Pancreas (tissue), 10 donors: ENCODE measurements around the gene ZNF599. TPM values are rescaled to one million over a fixed set of nuclear protein-coding genes. Genes with fewer than 3 reads are reported as not detected.

Source experiments
- ATAC-seq, 4 donors: fragments of 200-7000 bp; cut with Tn5 transposase; one replicate each; pipeline versions ENCODE4 v1.8.0 to v1.9.1; 2020; ENCODE audit warnings: mild to moderate bottlenecking in 4 of 4, moderate library complexity in 4 of 4
- DNase-seq, 6 donors: peaks; one replicate each; pipeline ENCODE4 v3.0.0-alpha.2; 2020
- FAIRE-seq: peaks from 2 replicates; lab custom pipeline; 2012; peaks lifted over from hg19 to GRCh38; lab: Jason Lieb, UNC
- H3K27ac ChIP-seq, 4 donors: fragments of 200-600 bp; sonication (generic); 1 replicate in 3 of 4; 2 replicates in 1 of 4; pipeline versions ENCODE4 v1.5.0 to v1.8.0; 2020
- H3K27me3 ChIP-seq, 4 donors: fragments of 200-600 bp; one replicate each; pipeline ENCODE4 v1.8.0; 2021
- H3K36me3 ChIP-seq, 3 donors: fragments of 200-600 bp; sonication (generic) in 1 of 3; one replicate each; pipeline versions ENCODE4 v1.5.0 to v1.8.0; 2020 to 2021
- H3K4me1 ChIP-seq, 3 donors: fragments of 200-600 bp; one replicate each; pipeline ENCODE4 v1.8.0; 2021
- H3K4me3 ChIP-seq, 4 donors: fragments of 200-600 bp; sonication (generic) in 2 of 4; one replicate each; pipeline versions ENCODE4 v1.5.0 to v1.8.0; 2020 to 2021
- H3K9me3 ChIP-seq, 4 donors: fragments of 200-600 bp; one replicate each; pipeline ENCODE4 v1.8.0; 2021
- CTCF ChIP-seq, 4 donors: fragments of 200-600 bp; sonication (generic) in 3 of 4; IDR thresholded peaks; one replicate each; pipeline versions ENCODE4 v1.5.0 to v1.8.0; 2021; ENCODE audit warnings: antibody characterized with exemption in 4 of 4
- WGBS, 2 donors: extraction: QIAGEN DNeasy Blood & Tissue Kit; methylation state at CpG; one replicate each; pipeline ENCODE4 v1.1.7; 2013; 5-methylcytosine and 5-hydroxymethylcytosine counted together
- intact Hi-C, 3 donors: fragments of 100-400 bp; cut with DNase I; formaldehyde crosslinking; loops; one replicate each; pipeline versions ENCODE4 v1.11.1 to v1.14.2; 2022
- polyA plus RNA-seq, 2 donors: library from polyadenylated mRNA; stranded (reverse); fragments of 200-250 nt; gene quantifications; one replicate each; pipeline ENCODE4 v1.2.3, GENCODE V29; 2013
- total RNA-seq, 6 donors: library from RNA; stranded (reverse); fragmentation: NEBNext Ultra II Directional in 4 of 6; extraction: Animal tissue kit (Norgen Biotek cat#: 25700) in 4 of 6; gene quantifications; one replicate each; pipeline versions ENCODE4 v1.2.1 to v1.2.4, GENCODE V29; 2021 to 2023
- donor health status: healthy with polysubstance abuse.
- donor health status: DM: no; HTN: no; CAD: no; lungs with moderate emphysema.
- donor health status: DM: no; HTN: no; CAD: no.
- donor health status: control.
- donor health status: control.
- donor health status: Bipolar disorder and iron deficiency.
- donor health status: DM: yes; HTN: yes; CAD: no.
- donor health status: DM: no; HTN: no; CAD: no.
- donor health status: DM: no; HTN: no; CAD: no.
- donor health status: DM: yes; HTN: yes; CAD: no.

The ZNF599 gene
- total and polyA plus RNA-seq, 8 donors, result 2.2 to 6.8 (median 3.2) TPM

- ATAC-seq (peak; percentile 88 to 96 (median 89)), DNase-seq (peak; percentile 86 to 93 (median 90)), FAIRE-seq (no peak)
- intact Hi-C loops, result no loop called here
- TF ChIP-seq CTCF (IDR thresholded peaks at IDR 0.05), result no peak
- Histone ChIP-seq H3K4me1 (peaks cover 0 to 18% (median 6%) of the 10 kb centered on the region in 3 donors), H3K9me3 (peaks cover 0 to 3% (median 0%) of the 10 kb centered on the region in 4 donors), H3K27me3 (no peaks in the 10 kb centered on the region), H3K36me3 (peaks cover 0 to 17% (median 8%) of the 10 kb centered on the region in 3 donors), H3K27ac (peak within 1 kb of the TSS; percentile 98 to 100 (median 100)), H3K4me3 (peak within 1 kb of the TSS; percentile 67 to 88 (median 76))
- WGBS, 2 donors, result 0 to 1% methylated on average over 67 of the region's 67 CpGs
These were observed 39.1 kb downstream of the ZNF599 start, which contains the start of gene ZNF181 for GRCh38 chr19:34733746-34734536. ZNF181 (plus strand) TSS chr19:34734243; CDS start chr19:34735038, 795 bp downstream.

DNA sequence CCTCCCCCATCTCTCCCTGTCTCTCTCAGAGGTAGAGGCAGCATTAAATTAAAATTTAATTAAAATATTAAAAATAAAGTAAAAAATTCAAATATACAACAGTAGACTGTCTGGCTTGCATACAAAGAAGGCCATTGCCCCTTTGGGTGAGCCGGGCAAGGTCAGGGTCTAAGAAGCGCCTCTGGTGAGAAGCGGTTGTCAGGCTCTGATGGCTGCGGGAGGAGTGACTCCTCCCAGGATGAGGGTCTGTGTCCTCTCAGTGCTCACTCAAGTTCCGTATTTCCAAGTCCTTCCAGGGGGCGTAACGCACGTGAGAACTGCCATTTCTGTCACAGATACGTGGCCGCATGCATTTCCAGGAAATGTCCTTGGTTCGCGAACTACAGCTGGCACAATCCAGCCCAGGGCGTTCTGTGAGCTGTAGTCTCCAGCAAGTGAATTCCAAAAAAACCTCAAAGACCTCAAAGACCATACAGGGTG lies 39.7 kb downstream of the ZNF599 start:
- DNase-seq (peak in 3 of 6 donors; percentile 66 to 79 (median 72)), FAIRE-seq (no peak)
- intact Hi-C loops, result no loop called here

GRCh38 chr19:34732612-34733211 lies 40.3 kb downstream of the ZNF599 start:
- H3K27ac ChIP-seq, result peak overlapping the region; percentile 98 to 100 (median 100)

More for the DNA sequence above, 39.7 kb downstream of the ZNF599 start:
- TF ChIP-seq CTCF (IDR thresholded peaks at IDR 0.05), result no peak
- peaks cover 0 to 12% (median 4%) of the 10 kb centered on the region in 3 donors for H3K36me3 ChIP-seq
- peaks cover 0 to 18% (median 6%) of the 10 kb centered on the region in 3 donors for H3K4me1 ChIP-seq
- H3K4me3 ChIP-seq, result peak overlapping the region; percentile 67 to 88 (median 76)
- WGBS, 2 donors, result 0 to 1% methylated on average over 13 of the region's 13 CpGs
- no peaks in the 10 kb centered on the region for H3K27me3 ChIP-seq
- no peaks in the 10 kb centered on the region for H3K9me3 ChIP-seq
- ATAC-seq, result peak; percentile 29 to 57 (median 43)
- H3K27ac ChIP-seq, result peak overlapping the region; percentile 98 to 100 (median 100)

DNA sequence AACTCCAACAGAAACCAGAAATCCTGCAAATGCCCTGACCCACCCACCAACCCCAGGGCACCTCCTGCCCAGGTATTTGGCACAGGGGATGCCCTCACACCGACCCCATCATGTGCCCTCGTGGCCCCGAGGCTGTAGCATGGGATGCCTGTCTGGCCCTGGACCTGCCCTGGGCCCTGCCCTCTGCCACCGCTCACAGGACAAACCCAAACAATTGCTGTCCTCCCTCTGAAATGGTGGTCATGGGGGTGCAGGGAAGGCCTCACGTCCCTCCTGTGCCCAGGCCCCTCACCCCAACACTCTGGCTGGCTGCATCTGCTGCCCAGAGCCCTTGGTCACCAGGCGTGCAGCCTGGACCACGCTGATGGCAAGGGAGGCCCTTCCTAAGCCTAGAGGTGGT lies 41.1 kb downstream of the ZNF599 start:
- H3K27me3 ChIP-seq, result no peaks in the 10 kb centered on the region
- WGBS, 2 donors, result 91 to 94% methylated on average over 7 of the region's 7 CpGs
- H3K4me1 ChIP-seq, result peaks cover 0 to 18% (median 6%) of the 10 kb centered on the region in 3 donors
- no peaks in the 10 kb centered on the region for H3K36me3 ChIP-seq
- ATAC-seq, result no peak
- no peak overlapping the region for H3K27ac ChIP-seq
- no peak for TF ChIP-seq CTCF (IDR thresholded peaks at IDR 0.05)
- no peaks in the 10 kb centered on the region for H3K9me3 ChIP-seq
- FAIRE-seq, result no peak
- intact Hi-C loops, result no loop called here
- H3K4me3 ChIP-seq, result no peak overlapping the region
- peak in 3 of 6 donors; percentile 21 to 69 (median 40) for DNase-seq

More at GRCh38 chr19:34732612-34733211, 40.3 kb downstream of the ZNF599 start:
- H3K4me1 ChIP-seq, result peaks cover 0 to 18% (median 6%) of the 10 kb centered on the region in 3 donors
- no peaks in the 10 kb centered on the region for H3K9me3 ChIP-seq
- 24 to 27% methylated on average over 14 to 15 of the region's 15 CpGs for WGBS, 2 donors
- H3K36me3 ChIP-seq, result peaks cover 0 to 6% (median 3%) of the 10 kb centered on the region in 3 donors
- ATAC-seq (no peak), FAIRE-seq (no peak), DNase-seq (peak; percentile 23 to 74 (median 42))
- H3K27me3 ChIP-seq, result no peaks in the 10 kb centered on the region
- no peak for TF ChIP-seq CTCF (IDR thresholded peaks at IDR 0.05)
- intact Hi-C loops, result no loop called here
- H3K4me3 ChIP-seq, result peak overlapping the region; percentile 67 to 88 (median 76)
